IMR-90 (cell line): ENCODE results near the gene TMEM179. TPM values are rescaled to one million over a fixed set of nuclear protein-coding genes. Genes with fewer than 3 reads are reported as not detected.

Experiments
- ATAC-seq: fragments of 200-7000 bp; cut with Tn5 transposase; 2 replicates; pipeline ENCODE4 v1.9.1; 2020; ENCODE audit warnings: low read depth, mild to moderate bottlenecking, moderate library complexity
- BruUV-seq: library from RNA; stranded (reverse); fragments of 400-500 nt; replicated peaks from 2 replicates; lab custom pipeline; 2021; lab: Mats Ljungman, UMichigan
- CTCF ChIA-PET: fragments of 300-600 bp; formaldehyde crosslinking; extraction: SDS; loops from one replicate; lab custom pipeline; 2021; ENCODE audit warnings: antibody characterized with exemption; lab: Yijun Ruan, JAX
- POLR2A ChIA-PET: fragments of 300-600 bp; sonication (Branson Sonifier 250); formaldehyde crosslinking; loops from one replicate; lab custom pipeline; 2022; ENCODE audit warnings: antibody characterized with exemption; ENCODE audit not compliant: unreplicated experiment; lab: Charles Lee
- DNase-seq: peaks from one replicate; pipeline ENCODE4 v3.0.0; 2013
- H2AFZ ChIP-seq: replicated peaks from 2 replicates; pipeline ENCODE3; 2013; ENCODE audit warnings: low read length, mild to moderate bottlenecking; ENCODE audit not compliant: poor library complexity
- H2AK5ac ChIP-seq: 2 replicates; pipeline ENCODE4 v1.6.1; 2013; ENCODE audit warnings: low read depth, low read length, inconsistent platforms
- H2AK9ac ChIP-seq: replicated peaks from 2 replicates; pipeline ENCODE3; 2013; ENCODE audit warnings: mild to moderate bottlenecking, low read depth, low read length, moderate library complexity; ENCODE audit not compliant: poor library complexity
- H2BK120ac ChIP-seq: 2 replicates; pipeline ENCODE4 v1.6.1; 2013; ENCODE audit warnings: low read depth, low read length, inconsistent platforms
- H2BK15ac ChIP-seq: 3 replicates; pipeline ENCODE4 v1.6.1; 2013; ENCODE audit warnings: low read depth, low read length, inconsistent platforms
- H2BK20ac ChIP-seq: 2 replicates; pipeline ENCODE4 v1.6.1; 2013; ENCODE audit warnings: low read depth, mild to moderate bottlenecking, inconsistent platforms, low read length, moderate library complexity
- H2BK5ac ChIP-seq: 2 replicates; pipeline ENCODE4 v1.6.1; 2013; ENCODE audit warnings: mild to moderate bottlenecking, low read depth, low read length, inconsistent platforms; ENCODE audit not compliant: poor library complexity, severe bottlenecking
- H3K14ac ChIP-seq: replicated peaks from 2 replicates; pipeline ENCODE4 v1.6.1; 2013; ENCODE audit warnings: low read depth, low read length, inconsistent platforms
- H3K18ac ChIP-seq: 2 replicates; pipeline ENCODE4 v1.6.1; 2013; ENCODE audit warnings: low read depth, low read length, control low read depth
- H3K23ac ChIP-seq: 2 replicates; pipeline ENCODE4 v1.6.1; 2013; ENCODE audit warnings: low read depth, low read length, inconsistent platforms
- H3K27ac ChIP-seq: 2 replicates; pipeline ENCODE4 v1.5.1; 2013; ENCODE audit warnings: mild to moderate bottlenecking, control low read depth, low read length; ENCODE audit not compliant: insufficient read depth
- H3K27me3 ChIP-seq: 2 replicates; pipeline ENCODE4 v1.6.1; 2013; ENCODE audit warnings: low read length; ENCODE audit not compliant: control insufficient read depth, insufficient read depth
- H3K36me3 ChIP-seq: 2 replicates; pipeline ENCODE4 v1.6.1; 2013; ENCODE audit warnings: low read length, mixed read lengths; ENCODE audit not compliant: control insufficient read depth, insufficient read depth
- H3K4ac ChIP-seq: 2 replicates; pipeline ENCODE4 v1.6.1; 2013; ENCODE audit warnings: low read depth, low read length, inconsistent platforms
- H3K4me1 ChIP-seq: 2 replicates; pipeline ENCODE4 v1.6.1; 2013; ENCODE audit warnings: low read length, mixed read lengths; ENCODE audit not compliant: control insufficient read depth, insufficient read depth
- H3K4me2 ChIP-seq: 2 replicates; pipeline ENCODE4 v1.6.1; 2013; ENCODE audit warnings: low read depth, mild to moderate bottlenecking, control low read depth, low read length, moderate library complexity
- H3K4me3 ChIP-seq: 2 replicates; pipeline ENCODE4 v1.5.1; 2013; ENCODE audit warnings: low read depth, mild to moderate bottlenecking, control low read depth, low read length, moderate library complexity; ENCODE audit not compliant: insufficient read depth
- H3K56ac ChIP-seq: 2 replicates; pipeline ENCODE4 v1.6.1; 2013; ENCODE audit warnings: low read length, inconsistent platforms; ENCODE audit not compliant: insufficient read depth; ENCODE audit errors: extremely low read depth
- H3K79me1 ChIP-seq, 2 experiments: 2 replicates each; pipeline ENCODE4 v1.6.1; 2013; ENCODE audit warnings: low read length in 2 of 2, inconsistent platforms in 1 of 2, low read depth in 1 of 2
- H3K9ac ChIP-seq: 2 replicates; pipeline ENCODE4 v1.6.1; 2013; ENCODE audit warnings: low read depth, low read length, control low read depth
- H3K9me1 ChIP-seq: 2 replicates; pipeline ENCODE4 v1.6.1; 2013; ENCODE audit warnings: low read length, inconsistent platforms; ENCODE audit not compliant: insufficient read depth
- H3K9me3 ChIP-seq: 2 replicates; pipeline ENCODE4 v1.6.1; 2013; ENCODE audit warnings: low read length; ENCODE audit not compliant: control insufficient read depth, insufficient read depth
- H4K20me1 ChIP-seq: 2 replicates; pipeline ENCODE4 v1.6.1; 2013; ENCODE audit warnings: low read length, inconsistent platforms; ENCODE audit not compliant: insufficient read depth
- H4K5ac ChIP-seq: 2 replicates; pipeline ENCODE4 v1.6.1; 2013; ENCODE audit warnings: mild to moderate bottlenecking, low read depth, low read length, control low read depth
- H4K8ac ChIP-seq, 2 experiments: 2 replicates each; pipeline ENCODE4 v1.6.1; 2013; ENCODE audit warnings: low read depth in 2 of 2, low read length in 2 of 2, control low read depth in 1 of 2, inconsistent platforms in 1 of 2
- H4K91ac ChIP-seq: 2 replicates; pipeline ENCODE4 v1.6.1; 2013; ENCODE audit warnings: low read depth, low read length, inconsistent platforms; ENCODE audit not compliant: insufficient read depth
- BHLHE40 ChIP-seq: fragments of 150-350 bp; IDR thresholded peaks from 2 replicates; pipeline ENCODE4 v1.6.1; 2016; ENCODE audit warnings: mild to moderate bottlenecking, low read depth, low read length
- CEBPB ChIP-seq: IDR thresholded peaks from 2 replicates; pipeline ENCODE4 v1.6.1; 2012; ENCODE audit warnings: low read depth, low read length, improper control_type of control experiment
- CHD1 ChIP-seq: IDR thresholded peaks from 2 replicates; pipeline ENCODE4 v1.6.1; 2012; ENCODE audit warnings: low read depth, low read length, improper control_type of control experiment
- ELK1 ChIP-seq: fragments of 150-350 bp; IDR thresholded peaks from 2 replicates; pipeline ENCODE4 v1.6.1; 2016; ENCODE audit warnings: low read depth, mild to moderate bottlenecking, low read length, moderate library complexity, borderline replicate concordance
- FOS ChIP-seq: fragments of 150-350 bp; IDR thresholded peaks from 2 replicates; pipeline ENCODE4 v1.6.1; 2016; ENCODE audit warnings: low read depth, low read length
- MAFK ChIP-seq: IDR thresholded peaks from 2 replicates; pipeline ENCODE4 v1.6.1; 2012; ENCODE audit warnings: low read depth, low read length, improper control_type of control experiment
- MAZ ChIP-seq: IDR thresholded peaks from 2 replicates; pipeline ENCODE4 v1.6.1; 2012; ENCODE audit warnings: low read depth, mild to moderate bottlenecking, low read length, improper control_type of control experiment, moderate library complexity, borderline replicate concordance
- MXI1 ChIP-seq: IDR thresholded peaks from 2 replicates; pipeline ENCODE4 v1.6.1; 2012; ENCODE audit warnings: low read depth, mild to moderate bottlenecking, low read length, moderate library complexity, borderline replicate concordance
- NFE2L2 ChIP-seq: fragments of 150-350 bp; IDR thresholded peaks from 2 replicates; pipeline ENCODE4 v1.6.1; 2016; ENCODE audit warnings: low read depth, mild to moderate bottlenecking, low read length
- POLR2A ChIP-seq: IDR thresholded peaks from 2 replicates; pipeline ENCODE4 v1.6.1; 2012; ENCODE audit warnings: mild to moderate bottlenecking, low read depth, low read length
- RAD21 ChIP-seq: IDR thresholded peaks from 2 replicates; pipeline ENCODE4 v1.6.1; 2012; ENCODE audit warnings: low read length, improper control_type of control experiment
- RCOR1 ChIP-seq: IDR thresholded peaks from 2 replicates; pipeline ENCODE4 v1.6.1; 2012; ENCODE audit warnings: mild to moderate bottlenecking, low read length, improper control_type of control experiment; ENCODE audit not compliant: insufficient replicate concordance
- RFX5 ChIP-seq: IDR thresholded peaks from 2 replicates; pipeline ENCODE4 v1.8.0; 2012; ENCODE audit warnings: low read depth, mild to moderate bottlenecking, low read length, moderate library complexity
- SMC3 ChIP-seq: fragments of 150-350 bp; IDR thresholded peaks from 2 replicates; pipeline ENCODE4 v1.6.1; 2016; ENCODE audit warnings: low read depth, mild to moderate bottlenecking, antibody characterized with exemption, low read length, moderate library complexity
- WGBS, 2 experiments: methylation state at CpG; one replicate each; pipeline versions ENCODE4 v1.1.5 to v1.1.7; 2013; ENCODE audit warnings: missing lambda C conversion rate in 2 of 2; ENCODE audit not compliant: insufficient read length in 1 of 2; ENCODE audit errors: extremely low coverage in 2 of 2; 5-methylcytosine and 5-hydroxymethylcytosine counted together
- dilution Hi-C: fragments of 300-500 bp; cut with HindIII; formaldehyde crosslinking; loops from one replicate; pipeline ENCODE4 v1.14.3; 2018; ENCODE audit warnings: low sequenced_read_pairs; ENCODE audit not compliant: unreplicated experiment
- in situ Hi-C: fragments of 300-500 bp; cut with MboI; formaldehyde crosslinking; loops from 3 replicates; pipeline ENCODE4 v1.14.3; 2019; ENCODE audit warnings: low sequenced_read_pairs, inconsistent platforms, mixed read lengths
- intact Hi-C: fragments of 100-400 bp; cut with micrococcal nuclease; formaldehyde crosslinking; loops from 2 replicates; pipeline ENCODE4 v1.10.0; 2022
- polyA plus RNA-seq, 3 experiments: library from polyadenylated mRNA; depleted of rRNA; stranded (reverse); fragments of >200 nt; gene quantifications; 2 replicates each; pipeline ENCODE4 v1.2.3, GENCODE V29; 2012; ENCODE audit warnings: low replicate concordance in 1 of 3
- total RNA-seq: library from RNA; depleted of rRNA; stranded (reverse); fragments of >200 nt; gene quantifications from 2 replicates; pipeline ENCODE4 v1.2.3, GENCODE V29; 2012
- TF ChIP-seq, protein P1 (sequence below): conservative IDR thresholded peaks from 2 replicates; pipeline ENCODE4 v1.5.1; 2012; ENCODE audit warnings: mild to moderate bottlenecking, low read depth, low read length, improper control_type of control experiment
- TF ChIP-seq, protein P2 (sequence below): fragments of 150-350 bp; IDR thresholded peaks from 2 replicates; pipeline ENCODE4 v1.6.1; 2017; ENCODE audit warnings: mild to moderate bottlenecking, antibody characterized with exemption, low read length, low read depth

The TMEM179 gene
- total and polyA plus RNA-seq, 2 of the 4 experiments (the other 2 are of a cell fraction): not detected

DNA sequence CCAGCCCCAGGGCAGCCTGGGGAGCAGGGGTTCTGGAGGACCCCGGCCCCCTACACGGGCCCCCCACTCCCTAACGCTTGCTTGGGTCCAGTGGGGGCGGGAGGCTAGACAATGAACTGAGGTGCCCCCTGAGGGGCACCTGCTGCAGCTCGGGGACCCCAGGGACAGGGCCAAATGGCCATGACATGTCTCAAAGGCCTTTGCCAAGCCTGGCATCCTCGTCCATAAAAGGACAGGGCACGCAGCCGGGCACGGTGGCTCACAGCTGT, 36.7 kb downstream of the TMEM179 start:
- no peak overlapping the region for H3K4me2 ChIP-seq
- H3K27me3 ChIP-seq: peaks cover 4% of the 10 kb centered on the region; the same call in 1 of the 2 replicates
- H3K79me1 ChIP-seq: no peaks in the 10 kb centered on the region
- no peak overlapping the region for H2AK5ac ChIP-seq
- TF ChIP-seq FOS: no peak
- no peak for TF ChIP-seq RCOR1
- TF ChIP-seq MAFK: no peak
- TF ChIP-seq, protein P1, sequence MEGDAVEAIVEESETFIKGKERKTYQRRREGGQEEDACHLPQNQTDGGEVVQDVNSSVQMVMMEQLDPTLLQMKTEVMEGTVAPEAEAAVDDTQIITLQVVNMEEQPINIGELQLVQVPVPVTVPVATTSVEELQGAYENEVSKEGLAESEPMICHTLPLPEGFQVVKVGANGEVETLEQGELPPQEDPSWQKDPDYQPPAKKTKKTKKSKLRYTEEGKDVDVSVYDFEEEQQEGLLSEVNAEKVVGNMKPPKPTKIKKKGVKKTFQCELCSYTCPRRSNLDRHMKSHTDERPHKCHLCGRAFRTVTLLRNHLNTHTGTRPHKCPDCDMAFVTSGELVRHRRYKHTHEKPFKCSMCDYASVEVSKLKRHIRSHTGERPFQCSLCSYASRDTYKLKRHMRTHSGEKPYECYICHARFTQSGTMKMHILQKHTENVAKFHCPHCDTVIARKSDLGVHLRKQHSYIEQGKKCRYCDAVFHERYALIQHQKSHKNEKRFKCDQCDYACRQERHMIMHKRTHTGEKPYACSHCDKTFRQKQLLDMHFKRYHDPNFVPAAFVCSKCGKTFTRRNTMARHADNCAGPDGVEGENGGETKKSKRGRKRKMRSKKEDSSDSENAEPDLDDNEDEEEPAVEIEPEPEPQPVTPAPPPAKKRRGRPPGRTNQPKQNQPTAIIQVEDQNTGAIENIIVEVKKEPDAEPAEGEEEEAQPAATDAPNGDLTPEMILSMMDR: no peak
- TF ChIP-seq CHD1: no peak
- TF ChIP-seq MAZ: no peak
- TF ChIP-seq RAD21: no peak
- no peak for TF ChIP-seq NFE2L2
- TF ChIP-seq MXI1: no peak
- TF ChIP-seq SMC3: no peak
- TF ChIP-seq ELK1: no peak
- TF ChIP-seq CEBPB: no peak
- TF ChIP-seq, protein P2, sequence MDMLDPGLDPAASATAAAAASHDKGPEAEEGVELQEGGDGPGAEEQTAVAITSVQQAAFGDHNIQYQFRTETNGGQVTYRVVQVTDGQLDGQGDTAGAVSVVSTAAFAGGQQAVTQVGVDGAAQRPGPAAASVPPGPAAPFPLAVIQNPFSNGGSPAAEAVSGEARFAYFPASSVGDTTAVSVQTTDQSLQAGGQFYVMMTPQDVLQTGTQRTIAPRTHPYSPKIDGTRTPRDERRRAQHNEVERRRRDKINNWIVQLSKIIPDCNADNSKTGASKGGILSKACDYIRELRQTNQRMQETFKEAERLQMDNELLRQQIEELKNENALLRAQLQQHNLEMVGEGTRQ: no peak
- TF ChIP-seq POLR2A: no peak
- TF ChIP-seq BHLHE40: no peak
- no peak for TF ChIP-seq RFX5
- no peak overlapping the region for H4K91ac ChIP-seq
- no peak overlapping the region for H3K4me3 ChIP-seq
- no peak overlapping the region for H2AFZ ChIP-seq
- no peak overlapping the region for H2BK15ac ChIP-seq
- BruUV-seq: no TSS peak
- ChIA-PET CTCF (no interaction called here), POLR2A (no interaction called here)
- H2BK20ac ChIP-seq: no peak overlapping the region
- H3K9ac ChIP-seq: no peak overlapping the region
- no CpG with 5 or more reads among the region's 9 CpGs for WGBS, 2 experiments
- DNase-seq (no peak), ATAC-seq (no peak)
- in situ Hi-C loops (loop anchor here (25.0 kb wide), 1 partner anchor 481 kb away; the partner anchor contains the start of gene ASPG), intact Hi-C loops (no loop called here), dilution Hi-C loops (no loop called here)
- no peaks in the 10 kb centered on the region for H3K9me1 ChIP-seq
- H3K4me1 ChIP-seq: no peaks in the 10 kb centered on the region
- no peaks in the 10 kb centered on the region for H4K20me1 ChIP-seq
- no peaks in the 10 kb centered on the region for H3K36me3 ChIP-seq
- H3K14ac ChIP-seq: no peak overlapping the region
- no peaks in the 10 kb centered on the region for H3K9me3 ChIP-seq
- no peak overlapping the region for H3K56ac ChIP-seq
- H3K4ac ChIP-seq: no peak overlapping the region
- H2BK120ac ChIP-seq: no peak overlapping the region
- no peak overlapping the region for H3K23ac ChIP-seq
- H3K18ac ChIP-seq: no peak overlapping the region
- H4K5ac ChIP-seq: no peak overlapping the region
- no peak overlapping the region for H3K27ac ChIP-seq
- no peak overlapping the region for H2BK5ac ChIP-seq
- H4K8ac ChIP-seq: no peak overlapping the region
- no peak overlapping the region for H2AK9ac ChIP-seq
